GM12874 (cell line): Measurements from ENCODE around the gene HIBCH.

Experiments
- CTCF ChIP-seq: IDR thresholded peaks from 2 replicates; pipeline ENCODE4 v1.5.1; 2011; ENCODE audit warnings: low read depth, mild to moderate bottlenecking, control low read depth, low read length, moderate library complexity; ENCODE audit not compliant: insufficient read depth

Gene HIBCH

GRCh38 chr2:190350371-190350770 is 30.7 kb upstream of the HIBCH start:
- no peak for TF ChIP-seq CTCF

- TF ChIP-seq CTCF = peak; percentile 59
Measured at GRCh38 chr2:190344276-190344827, 24.7 kb upstream of the HIBCH start.

GRCh38 chr2:190343536-190344275 is 24.1 kb upstream of the HIBCH start, which contains the start of gene INPP1:
TSS of gene INPP1 (plus strand) at chr2:190343589. CDS start at chr2:190360103, 16,514 bp downstream.
- no peak for TF ChIP-seq CTCF

GRCh38 chr2:190343089-190343535 is 23.5 kb upstream of the HIBCH start:
- TF ChIP-seq CTCF = no peak

- TF ChIP-seq CTCF = no peak
Measured at GRCh38 chr2:190342611-190343010, 23.0 kb upstream of the HIBCH start.

- no peak for TF ChIP-seq CTCF
Measured at GRCh38 chr2:190340369-190340768, 20.7 kb upstream of the HIBCH start.

- no peak for TF ChIP-seq CTCF
Measured at GRCh38 chr2:190339394-190339793, 19.8 kb upstream of the HIBCH start.
